ACHN (cell line): Measurements from ENCODE around the gene HNRNPAB.

Source experiments
- DNase-seq: peaks from one replicate; pipeline ENCODE4 v3.0.0-alpha.2; 2015
- in situ Hi-C: cut with HindIII; loops from 2 replicates; pipeline ENCODE4 v1.10.0; 2017; ENCODE audit warnings: low sequenced_read_pairs, low pct_ligation_motif_present, low pct_unique_long_range_greater_than_20kb

Gene HNRNPAB

GRCh38 chr5:178208540-178209227 lies 4.4 kb downstream of the HNRNPAB start:
- DNase-seq, result no peak
- in situ Hi-C loops, result no loop called here

- in situ Hi-C loops, result no loop called here
- DNase-seq, result no peak
These were observed 5.2 kb downstream of the HNRNPAB start for GRCh38 chr5:178209334-178210072.

GRCh38 chr5:178210073-178210535 lies 5.8 kb downstream of the HNRNPAB start:
- no peak for DNase-seq
- in situ Hi-C loops, result no loop called here

- in situ Hi-C loops, result no loop called here
These were observed 6.4 kb downstream of the HNRNPAB start for GRCh38 chr5:178210686-178211085.

GRCh38 chr5:178211095-178212048 lies 7.0 kb downstream of the HNRNPAB start:
- in situ Hi-C loops, result no loop called here

More at GRCh38 chr5:178210686-178211085, 6.4 kb downstream of the HNRNPAB start:
- DNase-seq, result no peak

GRCh38 chr5:178212241-178213002 lies 8.1 kb downstream of the HNRNPAB start:
- no peak for DNase-seq
- in situ Hi-C loops, result no loop called here

More at GRCh38 chr5:178211095-178212048, 7.0 kb downstream of the HNRNPAB start:
- DNase-seq, result no peak

GRCh38 chr5:178213003-178213461 lies 8.7 kb downstream of the HNRNPAB start:
- in situ Hi-C loops, result no loop called here
- no peak for DNase-seq

GRCh38 chr5:178213748-178214151 lies 9.4 kb downstream of the HNRNPAB start:
- no peak for DNase-seq
- in situ Hi-C loops, result no loop called here

- no peak for DNase-seq
- in situ Hi-C loops, result no loop called here
These were observed 9.9 kb downstream of the HNRNPAB start for GRCh38 chr5:178214160-178214803.

GRCh38 chr5:178215280-178216002 lies 11.1 kb downstream of the HNRNPAB start:
- DNase-seq, result no peak
- in situ Hi-C loops, result no loop called here

GRCh38 chr5:178216088-178216534 lies 11.8 kb downstream of the HNRNPAB start:
- in situ Hi-C loops, result no loop called here
- DNase-seq, result no peak

GRCh38 chr5:178216779-178217178 lies 12.4 kb downstream of the HNRNPAB start:
- no peak for DNase-seq

GRCh38 chr5:178218237-178218776 lies 14.0 kb downstream of the HNRNPAB start:
- DNase-seq, result no peak
- in situ Hi-C loops, result no loop called here

More at GRCh38 chr5:178216779-178217178, 12.4 kb downstream of the HNRNPAB start:
- in situ Hi-C loops, result no loop called here

GRCh38 chr5:178218827-178219226 lies 14.5 kb downstream of the HNRNPAB start:
- DNase-seq, result no peak
- in situ Hi-C loops, result no loop called here

GRCh38 chr5:178221282-178221681 lies 16.9 kb downstream of the HNRNPAB start:
- no peak for DNase-seq
- in situ Hi-C loops, result no loop called here

GRCh38 chr5:178221853-178222252 lies 17.5 kb downstream of the HNRNPAB start:
- no peak for DNase-seq
- in situ Hi-C loops, result no loop called here

GRCh38 chr5:178222292-178222691 lies 18.0 kb downstream of the HNRNPAB start:
- no peak for DNase-seq
- in situ Hi-C loops, result no loop called here
